Cardiac fibroblast (primary cell): ENCODE results near the gene ZBTB20.

Experiments
- DNase-seq, 2 donors: peaks; one replicate each; pipeline versions ENCODE4 v3.0.0 to v3.0.0-alpha.2; 2010; ENCODE audit warnings: low read depth in 2 of 2
- H3K4me3 ChIP-seq, 2 donors: replicated peaks in 1 of 2; 1 replicate in 1 of 2; 2 replicates in 1 of 2; pipeline ENCODE4 v1.5.1; 2011; ENCODE audit warnings: low read depth in 2 of 2, low read length in 2 of 2, mild to moderate bottlenecking in 2 of 2, moderate library complexity in 1 of 2
- CTCF ChIP-seq: IDR thresholded peaks from one replicate; pipeline ENCODE4 v1.5.1; 2011; ENCODE audit warnings: low read depth, mild to moderate bottlenecking, low read length, inconsistent platforms

Gene ZBTB20

GRCh38 chr3:115161168-115161834, 14.2 kb upstream of the ZBTB20 start:
- no peak overlapping the region for H3K4me3 ChIP-seq
- DNase-seq, result no peak
- TF ChIP-seq CTCF, result no peak

GRCh38 chr3:115160295-115160694, 13.2 kb upstream of the ZBTB20 start:
- DNase-seq, result no peak
- no peak for TF ChIP-seq CTCF

GRCh38 chr3:115156046-115156654, 9.1 kb upstream of the ZBTB20 start:
- TF ChIP-seq CTCF, result no peak
- no peak overlapping the region for H3K4me3 ChIP-seq
- no peak for DNase-seq

More at GRCh38 chr3:115160295-115160694, 13.2 kb upstream of the ZBTB20 start:
- H3K4me3 ChIP-seq, result no peak overlapping the region

GRCh38 chr3:115154611-115155010, 7.5 kb upstream of the ZBTB20 start:
- no peak for TF ChIP-seq CTCF
- H3K4me3 ChIP-seq, result no peak overlapping the region
- DNase-seq, result no peak

GRCh38 chr3:115151921-115152320, 4.8 kb upstream of the ZBTB20 start:
- H3K4me3 ChIP-seq, result no peak overlapping the region
- no peak for DNase-seq
- TF ChIP-seq CTCF, result no peak

- peak in 1 of 2 donors; percentile 24 for DNase-seq
- TF ChIP-seq CTCF, result no peak
Observed at GRCh38 chr3:115148142-115148790, 1.2 kb upstream of the ZBTB20 start.

More at GRCh38 chr3:115148142-115148790, 1.2 kb upstream of the ZBTB20 start:
- H3K4me3 ChIP-seq, result peak overlapping the region; percentile 71 to 81
